GM21381 (cell line): ENCODE measurements around the gene TELO2.

Source experiments
- ATAC-seq: cut with Tn5 transposase; IDR thresholded peaks from one replicate; pipeline ENCODE4 v1.9.1; 2021; ENCODE audit warnings: mild to moderate bottlenecking, moderate library complexity; ENCODE audit not compliant: unreplicated experiment

TELO2 gene

DNA sequence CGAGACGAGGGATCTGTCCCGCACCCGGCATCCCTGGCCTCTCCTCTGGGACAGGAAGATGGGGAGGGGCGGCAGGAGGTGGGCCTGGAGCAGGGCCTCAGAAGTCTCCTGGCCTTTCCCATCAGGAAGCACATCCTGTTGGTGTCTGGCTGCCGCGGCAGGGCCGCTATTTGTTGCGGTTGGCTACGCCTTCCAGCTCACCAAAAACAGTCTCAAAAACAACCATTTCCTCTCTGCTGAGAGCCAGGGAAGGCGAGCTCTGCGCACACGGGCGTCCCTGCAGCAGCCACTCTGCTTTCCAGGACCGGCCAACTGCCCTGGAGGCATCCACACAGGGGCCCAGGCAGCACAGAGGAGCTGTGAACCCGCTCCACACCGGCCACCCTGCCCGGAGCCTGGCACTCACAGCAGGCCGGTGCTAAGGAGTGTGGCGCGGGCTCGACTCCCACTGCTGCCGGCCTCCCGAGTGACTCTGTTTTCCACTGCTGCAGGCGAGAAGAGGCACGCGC, 40.3 kb downstream of the TELO2 start, which contains the start of gene TMEM204:
Gene TMEM204 (plus strand): TSS at position 224 of the 509 bp plus-strand sequence. CDS start 610 bp downstream, outside the sequence.
- ATAC-seq = no peak

DNA sequence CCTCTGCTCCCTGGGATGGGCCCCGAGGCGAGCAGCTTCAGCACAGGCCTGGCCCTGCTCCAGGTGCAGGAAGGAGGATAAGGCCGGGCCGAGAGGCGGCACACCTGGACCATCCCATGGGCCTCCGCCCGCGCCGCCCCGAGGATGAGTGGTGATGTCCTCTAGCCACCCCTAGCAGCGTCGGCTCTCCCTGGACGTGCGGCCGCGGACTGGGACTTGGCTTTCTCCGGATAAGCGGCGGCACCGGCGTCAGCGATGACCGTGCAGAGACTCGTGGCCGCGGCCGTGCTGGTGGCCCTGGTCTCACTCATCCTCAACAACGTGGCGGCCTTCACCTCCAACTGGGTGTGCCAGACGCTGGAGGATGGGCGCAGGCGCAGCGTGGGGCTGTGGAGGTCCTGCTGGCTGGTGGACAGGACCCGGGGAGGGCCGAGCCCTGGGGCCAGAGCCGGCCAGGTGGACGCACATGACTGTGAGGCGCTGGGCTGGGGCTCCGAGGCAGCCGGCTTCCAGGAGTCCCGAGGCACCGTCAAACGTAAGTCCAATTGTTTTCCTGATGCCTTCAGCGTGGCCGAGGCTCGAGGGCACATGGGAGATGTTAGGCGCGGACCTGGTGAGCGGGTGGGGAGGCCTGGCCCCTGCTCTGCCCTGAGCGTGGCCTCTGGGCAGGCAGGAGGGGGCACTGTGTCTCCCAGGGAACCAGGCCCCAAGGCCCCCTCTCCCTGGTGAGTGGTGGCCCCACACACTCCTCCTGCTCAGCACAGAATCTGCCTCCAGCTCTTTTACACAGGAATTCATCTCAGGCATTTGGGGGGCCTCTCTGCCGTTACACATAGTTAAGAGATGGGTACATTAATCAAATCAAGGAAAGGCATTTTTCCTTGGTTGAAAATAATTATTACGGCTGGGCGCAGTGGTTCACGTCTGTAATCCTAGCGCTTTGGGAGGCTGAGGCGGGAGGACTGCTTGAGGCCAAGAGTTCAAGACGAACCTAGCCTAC, 41.2 kb downstream of the TELO2 start:
- no peak for ATAC-seq

DNA sequence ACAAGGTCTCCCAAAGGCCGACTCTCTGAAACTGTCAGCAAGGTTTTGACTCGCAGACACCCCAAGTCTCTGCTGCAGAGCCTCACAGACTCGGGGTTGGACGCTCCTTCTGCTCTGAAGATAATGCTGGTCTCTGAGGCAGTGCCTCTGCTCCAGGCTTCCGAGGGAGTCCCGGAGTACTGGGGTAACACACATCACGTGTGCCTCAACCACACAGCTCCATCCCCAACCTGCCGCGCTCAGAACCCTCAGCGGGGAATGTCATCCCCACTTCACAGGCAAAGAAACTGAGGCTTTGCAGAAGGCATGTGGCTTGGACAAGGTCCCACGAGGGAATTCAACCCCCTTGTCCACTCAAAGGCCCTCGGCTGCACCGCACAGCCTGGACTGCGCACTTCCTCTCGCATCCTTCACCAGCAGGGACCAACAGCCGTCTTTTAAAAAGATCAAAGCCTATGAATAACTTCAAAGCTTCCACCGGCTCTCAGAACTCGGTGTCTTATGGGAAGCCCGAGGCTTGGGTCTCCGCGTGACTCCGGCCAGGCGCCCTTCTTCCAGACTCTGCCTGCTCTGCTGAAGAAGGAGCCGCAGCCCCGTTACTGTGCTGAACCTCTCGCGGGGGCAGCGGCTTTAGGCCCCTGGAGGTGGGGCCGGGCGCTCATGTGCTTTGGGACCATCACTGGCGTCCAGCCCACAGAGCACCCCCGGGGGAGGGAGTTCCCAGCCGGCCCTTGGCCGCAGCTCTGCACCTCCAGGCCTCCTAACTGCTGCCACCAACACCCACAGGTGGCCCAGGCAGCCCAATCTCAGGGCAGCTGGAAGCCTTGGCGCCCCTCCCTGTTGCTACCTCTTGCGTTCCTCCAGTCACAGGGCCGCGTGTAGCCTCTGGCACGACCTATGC, 42.5 kb downstream of the TELO2 start:
- ATAC-seq = no peak

DNA sequence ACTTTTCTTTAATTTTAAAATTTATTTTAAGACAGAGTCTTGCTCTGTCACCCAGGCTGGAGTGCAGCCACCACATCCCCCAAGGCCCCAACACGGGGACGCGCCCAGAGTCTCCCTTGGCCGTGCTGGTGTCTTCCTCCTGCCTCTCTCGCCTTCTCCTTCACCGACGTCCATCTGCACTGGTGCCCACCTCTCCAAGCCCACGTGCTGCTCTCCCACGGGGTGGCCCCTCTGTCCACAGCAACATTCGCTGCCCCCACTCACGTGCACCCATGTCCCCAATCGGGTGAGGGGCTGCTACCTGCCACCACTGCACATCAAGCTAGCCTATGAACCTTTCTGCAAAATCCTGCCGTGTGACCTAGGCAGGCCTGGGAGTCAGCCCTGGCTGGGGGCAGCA, 43.4 kb downstream of the TELO2 start:
- ATAC-seq = no peak

DNA sequence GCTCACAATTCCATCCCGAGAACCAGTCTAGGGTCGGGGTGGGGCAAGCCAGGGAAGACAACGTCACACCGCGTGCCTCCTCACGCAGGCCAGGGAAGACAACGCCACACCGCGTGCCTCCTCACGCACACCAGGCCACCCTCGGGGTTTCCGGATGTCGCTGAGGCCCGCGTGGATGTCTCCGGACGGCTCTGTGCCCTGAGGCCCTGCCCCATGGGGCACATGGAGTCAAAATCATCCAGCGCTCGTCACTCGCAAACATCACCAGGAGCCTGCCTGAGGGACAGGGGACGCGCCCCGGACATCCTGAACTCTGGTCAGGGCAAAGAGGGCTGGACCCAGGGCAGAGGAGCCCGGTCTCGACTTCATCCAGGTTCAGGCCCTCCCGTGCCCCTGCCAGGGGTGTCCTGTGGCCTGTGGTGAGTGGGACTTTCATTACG, 44.0 kb downstream of the TELO2 start:
- no peak for ATAC-seq

DNA sequence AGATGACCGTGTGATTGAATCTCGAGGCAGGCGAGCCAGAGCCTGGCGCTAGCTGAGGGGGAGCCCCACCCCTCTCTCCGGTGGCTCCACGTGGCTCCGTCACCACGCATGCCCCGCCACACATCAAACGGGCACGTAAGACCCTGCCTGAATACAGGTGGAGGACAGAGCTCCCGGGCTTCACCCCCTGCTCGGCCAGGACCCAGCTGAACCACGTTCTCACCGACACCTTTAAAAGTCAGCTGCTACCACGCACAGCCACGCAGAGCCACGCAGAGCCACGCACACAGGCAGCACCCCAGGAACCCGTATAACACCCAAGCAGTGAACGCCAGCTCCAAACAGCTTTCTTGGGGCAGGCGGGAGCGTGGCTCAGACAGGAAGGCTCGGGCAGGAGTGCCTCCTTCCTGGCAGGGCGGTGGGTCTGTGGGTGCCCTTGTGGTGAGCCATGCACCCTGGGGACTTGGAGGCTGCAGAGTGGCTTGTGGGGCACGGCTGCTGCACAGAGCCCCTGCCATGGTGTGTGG, 44.7 kb downstream of the TELO2 start:
- ATAC-seq = no peak

DNA sequence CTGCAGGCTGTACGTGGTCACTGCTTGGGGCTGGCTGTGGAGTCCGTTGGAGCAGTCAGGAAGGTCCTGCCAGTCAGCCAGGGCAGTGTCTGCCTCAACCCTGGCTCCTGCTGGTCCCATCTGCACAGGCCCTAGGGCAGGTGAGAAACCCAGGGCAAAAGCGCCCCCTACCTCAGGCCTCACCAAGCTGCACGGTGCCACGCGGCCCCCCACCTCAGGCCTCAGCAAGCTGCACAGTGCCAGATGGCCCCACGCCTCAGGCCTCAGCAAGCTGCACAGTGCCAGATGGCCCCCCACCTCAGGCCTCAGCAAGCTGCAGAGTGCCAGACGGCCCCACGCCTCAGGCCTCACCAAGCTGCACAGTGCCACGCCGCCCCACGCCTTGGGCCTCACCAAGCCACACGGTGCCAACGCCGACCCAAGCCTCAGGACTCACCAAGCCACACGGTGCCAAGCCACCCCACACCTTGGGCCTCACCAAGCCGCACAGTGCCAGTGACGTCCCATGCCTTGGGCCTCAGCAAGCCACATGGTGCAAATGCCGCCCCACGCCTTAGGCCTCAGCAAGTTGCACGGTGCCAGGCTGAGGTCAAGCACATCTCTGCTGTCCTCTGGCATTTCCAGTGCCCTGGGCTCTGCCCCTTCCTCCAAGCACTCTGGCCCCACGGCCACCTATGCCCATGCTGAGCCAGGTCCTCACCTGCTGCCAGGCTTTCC, 45.8 kb downstream of the TELO2 start:
- no peak for ATAC-seq

DNA sequence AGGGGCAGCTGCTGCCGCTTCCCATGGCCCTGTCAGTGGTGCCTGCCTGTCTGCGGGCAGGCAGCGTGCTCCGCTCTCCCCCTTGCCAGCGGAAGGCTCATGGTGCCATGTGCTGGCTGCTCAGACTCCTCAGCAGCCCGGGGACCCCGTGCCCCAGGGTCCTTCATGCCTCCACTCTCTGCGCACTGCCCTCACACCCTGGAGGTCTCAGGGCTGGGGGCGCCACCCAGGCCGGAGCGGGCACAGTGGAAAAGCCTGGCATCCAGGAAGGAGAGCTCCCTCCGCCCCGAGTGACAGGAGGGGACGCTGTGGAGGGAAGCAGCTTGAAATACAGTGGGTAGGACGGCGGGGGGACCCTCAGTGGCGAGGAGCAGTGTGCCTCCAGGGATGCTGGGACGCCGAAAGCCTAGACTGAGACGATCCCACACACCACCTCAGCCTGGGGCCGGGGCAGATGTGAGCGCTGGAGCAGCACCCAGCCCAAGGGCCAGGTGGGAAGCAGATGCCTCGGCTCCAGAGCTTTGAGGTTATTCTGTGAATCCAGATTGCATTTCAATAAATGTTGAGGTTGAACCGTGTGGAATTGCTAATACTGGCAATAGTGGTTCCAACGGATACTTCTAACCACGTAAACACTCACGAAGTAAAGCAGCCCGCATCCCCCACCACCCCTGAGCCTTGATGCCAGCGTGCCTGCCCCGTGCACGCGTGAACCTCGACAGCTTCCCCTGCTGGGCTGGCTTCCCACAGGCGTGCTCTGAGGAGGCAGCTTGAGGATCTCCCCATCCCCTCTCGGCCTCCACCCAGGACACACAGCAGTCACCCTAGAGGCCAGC, 46.8 kb downstream of the TELO2 start:
- no peak for ATAC-seq

DNA sequence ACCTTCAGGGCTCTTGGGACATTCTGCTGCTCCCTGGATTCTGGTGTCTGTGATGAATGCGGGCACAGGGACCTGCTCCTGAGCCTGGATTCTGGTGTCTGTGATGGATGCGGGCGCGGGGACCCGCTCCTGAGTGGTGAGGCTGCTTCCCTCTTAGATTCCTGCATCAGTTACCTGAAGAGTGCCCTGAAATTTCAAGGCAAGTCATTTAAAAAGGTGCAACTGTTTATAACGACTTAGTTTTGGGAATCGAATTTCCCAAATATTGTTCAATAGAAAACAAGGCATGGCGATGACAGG, 47.3 kb downstream of the TELO2 start:
- no peak for ATAC-seq

DNA sequence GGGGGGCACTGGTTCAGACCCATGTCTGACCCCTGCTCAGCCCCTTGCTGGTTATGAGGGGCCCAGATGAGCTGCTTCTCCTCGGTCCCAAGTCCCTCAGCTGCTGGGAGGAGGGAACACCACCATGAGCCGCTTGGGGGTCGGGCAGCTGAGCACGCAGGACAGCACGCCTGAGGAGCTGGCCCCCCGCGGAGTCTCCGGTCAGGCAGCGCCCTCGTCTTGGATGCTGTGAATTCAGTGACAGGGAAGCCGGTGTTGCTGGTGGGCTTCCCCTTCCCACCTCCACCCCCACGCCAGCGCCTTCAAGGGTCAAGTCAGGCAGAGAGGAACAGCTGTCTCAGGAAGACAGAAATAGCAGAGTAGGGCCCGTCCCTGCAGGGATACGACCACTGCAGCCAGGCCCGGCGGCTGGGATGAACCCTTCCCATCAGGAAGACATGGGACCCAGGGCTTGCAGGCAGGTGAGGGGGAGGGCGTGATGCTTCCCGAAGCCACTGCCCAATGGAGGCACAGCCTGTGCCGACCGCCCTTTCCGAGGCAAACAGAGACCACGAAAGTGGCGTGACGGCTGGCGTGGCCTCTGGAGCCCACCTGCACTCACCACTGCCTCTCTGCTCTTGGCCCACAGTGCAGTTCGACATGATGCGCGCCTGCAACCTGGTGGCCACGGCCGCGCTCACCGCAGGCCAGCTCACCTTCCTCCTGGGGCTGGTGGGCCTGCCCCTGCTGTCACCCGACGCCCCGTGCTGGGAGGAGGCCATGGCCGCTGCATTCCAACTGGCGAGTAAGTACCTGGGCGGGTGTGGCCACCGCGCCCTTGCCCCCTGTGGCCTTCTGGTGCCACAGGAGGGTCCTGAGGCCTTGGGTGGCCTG, 48.4 kb downstream of the TELO2 start:
- ATAC-seq = no peak

DNA sequence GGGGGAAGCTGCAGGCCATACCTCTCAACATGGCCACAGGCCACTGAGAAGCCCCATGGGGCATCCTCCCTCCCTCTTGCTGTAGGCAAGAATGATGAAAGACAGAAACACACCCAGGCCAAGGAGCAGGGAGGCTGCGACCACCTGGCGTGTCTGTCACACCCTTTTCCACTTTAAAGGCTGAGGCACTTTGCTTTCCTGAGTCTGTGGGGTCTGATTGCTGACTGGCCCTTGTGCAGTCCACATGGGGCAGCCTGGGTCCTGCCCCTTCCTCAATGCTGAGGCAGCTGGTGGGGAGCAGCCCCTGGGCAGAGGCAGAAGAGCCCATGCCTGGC, 49.0 kb downstream of the TELO2 start:
- ATAC-seq = no peak

DNA sequence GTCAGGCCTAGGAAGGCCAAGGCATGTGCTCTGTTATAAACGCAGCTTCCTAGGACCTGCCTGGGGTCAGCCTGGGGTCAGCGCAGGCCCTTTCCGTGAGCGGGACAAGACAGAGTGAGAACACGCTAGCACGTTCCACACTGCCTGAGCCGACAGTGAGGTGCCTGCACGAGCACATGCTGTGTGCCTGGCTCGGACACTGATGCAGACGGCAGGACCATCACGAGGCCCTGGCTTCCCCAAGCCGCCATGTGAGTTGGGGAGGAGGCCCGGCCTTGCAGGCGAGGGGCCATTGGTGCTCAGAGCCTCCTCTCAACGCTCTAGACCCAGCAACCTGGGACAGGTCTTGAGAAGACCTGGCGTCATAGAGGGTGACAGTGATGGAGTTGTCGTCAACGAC, 49.4 kb downstream of the TELO2 start:
- no peak for ATAC-seq

DNA sequence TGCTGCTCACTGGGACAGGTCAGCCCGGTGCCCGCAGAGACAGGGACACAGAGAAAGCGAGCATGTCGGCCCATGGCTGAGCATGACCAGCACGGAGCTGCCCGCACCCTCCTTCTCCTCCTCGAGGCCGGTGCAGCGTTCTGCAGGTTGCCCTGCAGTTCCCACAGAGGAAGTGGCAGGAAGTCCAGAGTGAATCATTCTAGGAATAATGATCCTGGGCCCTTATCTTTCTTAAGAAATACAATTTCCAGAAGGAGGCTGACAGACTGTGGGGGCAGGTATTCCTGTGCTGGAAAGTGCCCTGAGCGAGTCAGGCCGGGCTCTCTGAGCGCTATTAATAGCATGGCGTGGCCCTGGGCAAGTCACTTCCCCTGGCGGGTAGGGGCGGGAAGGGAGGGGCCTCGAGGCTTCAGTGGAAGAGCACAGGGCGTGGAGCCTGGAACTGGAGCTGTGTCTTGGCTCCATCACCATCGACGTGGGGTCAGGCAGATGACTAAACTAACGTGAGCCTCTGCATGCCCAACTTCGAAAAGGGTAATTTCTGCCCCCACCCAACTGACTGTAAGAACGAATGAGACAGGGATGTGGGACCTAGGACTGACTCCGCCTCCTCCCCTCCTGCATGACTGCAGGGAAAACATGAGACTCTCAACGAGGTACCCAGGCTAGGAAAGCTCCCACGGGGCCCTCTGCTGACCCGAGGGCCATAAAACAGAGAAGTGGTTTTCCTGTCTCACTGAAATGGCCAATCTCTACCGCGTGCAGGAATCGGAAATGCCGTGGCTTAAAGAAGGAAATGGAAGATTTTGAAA, 50.1 kb downstream of the TELO2 start:
- no peak for ATAC-seq

DNA sequence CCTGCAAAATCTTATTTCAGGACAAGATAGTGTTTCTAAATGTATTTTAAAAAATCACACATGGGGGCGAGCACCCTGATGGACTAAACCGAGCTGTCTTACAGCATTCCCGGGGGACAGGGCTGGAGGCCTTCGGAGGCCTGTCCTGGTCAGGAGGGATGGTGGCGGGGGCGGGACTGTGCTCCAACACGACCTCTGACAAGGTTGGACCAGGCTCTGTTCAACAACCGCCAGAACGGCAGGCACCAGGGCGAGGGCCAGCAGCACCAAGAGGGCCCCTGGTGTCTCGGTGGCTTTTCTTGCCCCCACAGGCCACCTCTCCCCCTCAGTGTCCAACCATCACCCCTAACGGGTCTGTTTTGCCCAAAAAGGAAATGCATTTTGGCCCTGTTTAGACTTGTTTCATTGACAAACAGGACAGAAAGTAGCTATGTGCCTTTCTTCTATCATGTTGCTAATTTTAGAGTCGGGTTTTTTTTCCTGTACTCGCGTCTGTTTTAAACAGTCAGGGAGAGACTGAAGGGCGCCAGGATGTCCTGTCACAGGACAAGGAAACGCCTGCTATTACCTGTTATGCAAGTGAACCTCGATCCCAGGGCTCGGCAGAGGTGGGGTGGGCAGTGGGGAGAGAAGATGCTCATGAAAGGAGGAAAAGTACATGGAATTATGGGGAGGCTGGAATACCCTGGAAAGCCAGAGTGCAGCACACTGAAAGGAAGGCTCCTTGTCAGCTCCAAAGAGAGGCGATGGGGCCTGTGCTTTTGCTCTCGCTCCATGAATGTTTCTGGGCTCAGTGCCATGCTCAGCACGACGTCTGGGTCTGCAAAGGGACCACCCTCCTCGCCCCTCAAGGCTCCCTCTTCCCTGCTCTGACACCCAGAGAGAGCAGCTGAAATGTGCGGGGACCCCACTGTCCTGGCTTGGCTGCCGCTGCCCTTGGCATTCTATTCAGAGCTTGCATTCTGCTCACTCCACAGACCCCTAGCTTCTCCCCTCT, 52.2 kb downstream of the TELO2 start:
- no peak for ATAC-seq

DNA sequence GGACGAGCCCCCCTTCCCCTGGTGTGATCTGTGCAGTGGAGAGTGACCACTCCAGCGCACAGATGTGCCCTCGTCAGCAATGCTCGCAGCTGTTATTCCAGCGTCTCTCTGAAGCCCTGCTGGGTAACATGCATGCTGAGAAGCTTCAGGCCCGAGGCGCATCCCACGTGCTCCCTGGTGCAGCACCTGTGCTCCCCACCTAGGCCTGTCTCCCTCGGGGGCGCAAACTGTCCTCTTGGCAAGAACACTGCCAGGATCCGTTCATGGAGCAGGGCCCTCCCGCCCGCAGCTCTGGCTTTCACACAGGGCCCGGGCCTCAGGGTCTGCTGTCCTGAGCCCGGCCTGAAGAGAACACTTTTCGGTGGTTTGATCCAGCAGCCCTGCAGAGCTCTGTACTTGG, 53.3 kb downstream of the TELO2 start:
- ATAC-seq = no peak

DNA sequence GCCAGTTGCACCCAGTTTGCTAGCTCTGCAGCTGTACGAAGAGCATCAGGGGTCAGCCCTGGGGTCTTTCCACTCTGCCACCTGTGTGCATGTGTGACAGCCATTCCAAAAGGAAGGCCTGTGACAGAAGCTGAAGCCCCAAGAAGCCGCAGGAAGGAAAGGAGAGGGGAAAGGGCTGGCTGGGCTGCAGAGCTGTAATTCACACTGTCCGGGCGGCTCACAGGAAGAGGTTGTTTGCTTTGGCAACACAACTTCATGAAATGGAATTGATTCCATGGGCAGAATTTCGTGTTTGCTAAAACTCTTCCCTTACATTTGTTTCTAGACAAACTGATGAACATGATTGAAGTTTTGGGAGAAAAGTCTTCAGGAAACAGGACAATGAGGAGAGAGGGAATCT, 55.1 kb downstream of the TELO2 start:
- ATAC-seq = no peak

DNA sequence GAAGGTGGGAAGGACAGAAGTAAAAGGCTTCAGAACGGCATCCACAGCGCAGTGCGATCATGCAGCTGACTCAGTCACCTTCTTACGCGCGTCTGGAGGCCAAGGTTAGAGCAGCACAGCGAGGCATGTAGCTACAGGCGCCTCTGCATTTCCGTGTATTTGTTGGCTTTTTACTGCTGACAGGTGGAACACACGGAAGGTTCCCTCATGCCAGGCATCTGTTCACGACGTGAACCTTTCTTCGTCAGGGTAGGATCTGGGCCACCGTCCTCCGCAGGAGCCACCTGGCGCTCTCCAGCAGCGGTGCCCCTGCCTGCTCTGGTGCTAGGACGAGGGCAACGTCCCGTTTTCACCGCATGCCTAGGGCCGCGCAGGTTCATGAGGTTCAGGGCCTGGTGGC, 55.6 kb downstream of the TELO2 start:
- no peak for ATAC-seq
